HEK293T (cell line): ENCODE results near the gene UBE2O.

ENCODE experiments used
- CTBP1 ChIP-seq: fragments of 450-650 bp; IDR thresholded peaks from 2 replicates; pipeline ENCODE4 v1.6.1; 2016; ENCODE audit warnings: borderline replicate concordance
- FOXA1 ChIP-seq: fragments of 450-650 bp; IDR thresholded peaks from 2 replicates; pipeline ENCODE4 v1.6.1; 2016; ENCODE audit warnings: mild to moderate bottlenecking
- FOXK2 ChIP-seq: fragments of 450-650 bp; IDR thresholded peaks from 2 replicates; pipeline ENCODE4 v1.6.1; 2016; ENCODE audit warnings: mild to moderate bottlenecking
- FOXM1 ChIP-seq: fragments of 450-650 bp; IDR thresholded peaks from 2 replicates; pipeline ENCODE4 v1.6.1; 2017; ENCODE audit warnings: mild to moderate bottlenecking, borderline replicate concordance
- L3MBTL2 ChIP-seq: fragments of 450-650 bp; conservative IDR thresholded peaks from 2 replicates; pipeline ENCODE4 v1.6.1; 2016; ENCODE audit warnings: mild to moderate bottlenecking
- LEF1 ChIP-seq: fragments of 450-650 bp; IDR thresholded peaks from 2 replicates; pipeline ENCODE4 v1.6.1; 2017; ENCODE audit warnings: mild to moderate bottlenecking, borderline replicate concordance
- NFRKB ChIP-seq: fragments of 450-650 bp; IDR thresholded peaks from 2 replicates; pipeline ENCODE4 v1.6.1; 2016; ENCODE audit warnings: mild to moderate bottlenecking, moderate library complexity
- ZNF384 ChIP-seq: fragments of 450-650 bp; IDR thresholded peaks from 2 replicates; pipeline ENCODE4 v1.6.1; 2016
- TF ChIP-seq, protein P1 (sequence below): fragments of 450-650 bp; IDR thresholded peaks from 2 replicates; pipeline ENCODE4 v1.6.1; 2016

DNA sequence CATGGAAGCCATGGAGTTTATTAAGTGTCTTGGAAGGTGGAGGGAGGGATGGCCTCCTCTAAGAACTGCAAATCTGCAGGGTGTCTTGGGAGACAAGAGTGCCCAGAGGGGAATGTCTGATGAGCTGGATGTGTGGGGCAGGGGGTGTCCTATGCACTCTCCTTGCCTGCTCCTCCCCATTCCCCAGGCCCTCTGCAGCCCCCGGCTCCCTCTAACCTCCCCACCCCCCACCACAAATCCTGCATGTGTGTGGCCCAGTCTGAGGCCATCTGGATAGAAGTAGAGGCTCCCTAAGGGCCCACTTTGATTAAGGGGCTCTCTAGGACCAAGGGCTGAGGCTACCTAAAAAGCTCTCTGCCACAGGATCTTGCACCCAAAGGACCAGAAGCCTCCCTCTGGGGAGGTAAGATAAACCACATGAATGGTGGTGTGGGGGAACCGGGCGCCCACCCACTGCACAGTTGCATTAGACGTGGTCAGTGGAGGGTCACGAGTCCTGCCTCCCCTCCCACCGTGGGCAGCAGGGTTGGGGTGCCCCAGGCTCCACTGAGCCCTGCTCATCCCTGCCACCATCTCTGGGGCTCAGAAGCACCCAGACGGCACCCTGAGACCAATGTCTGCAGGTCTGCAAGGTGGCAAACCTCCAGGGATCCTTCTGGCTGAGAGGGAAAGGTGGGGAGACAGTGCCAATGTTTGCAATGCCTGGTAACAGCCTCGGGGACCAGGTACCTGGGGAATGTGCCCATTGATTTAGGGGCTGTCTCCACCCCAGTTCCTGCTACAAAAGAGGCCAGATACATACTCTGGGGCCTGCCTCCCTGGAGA is 15.1 kb upstream of the UBE2O start:
- TF ChIP-seq ZNF384 (no peak), FOXK2 (no peak), L3MBTL2 (no peak), FOXA1 (no peak), LEF1 (no peak), CTBP1 (no peak), FOXM1 (no peak), NFRKB (no peak)
- TF ChIP-seq, protein P1, sequence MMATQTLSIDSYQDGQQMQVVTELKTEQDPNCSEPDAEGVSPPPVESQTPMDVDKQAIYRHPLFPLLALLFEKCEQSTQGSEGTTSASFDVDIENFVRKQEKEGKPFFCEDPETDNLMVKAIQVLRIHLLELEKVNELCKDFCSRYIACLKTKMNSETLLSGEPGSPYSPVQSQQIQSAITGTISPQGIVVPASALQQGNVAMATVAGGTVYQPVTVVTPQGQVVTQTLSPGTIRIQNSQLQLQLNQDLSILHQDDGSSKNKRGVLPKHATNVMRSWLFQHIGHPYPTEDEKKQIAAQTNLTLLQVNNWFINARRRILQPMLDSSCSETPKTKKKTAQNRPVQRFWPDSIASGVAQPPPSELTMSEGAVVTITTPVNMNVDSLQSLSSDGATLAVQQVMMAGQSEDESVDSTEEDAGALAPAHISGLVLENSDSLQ = no peak
